HepG2 (cell line): ENCODE results near the gene PDE9A. TPM values are rescaled to one million over a fixed set of nuclear protein-coding genes. Genes with fewer than 3 reads are reported as not detected.

ENCODE experiments used
- ATAC-seq: fragments of 200-7000 bp; cut with Tn5 transposase; 3 replicates; pipeline ENCODE4 v1.9.1; 2020; ENCODE audit warnings: mild to moderate bottlenecking, moderate library complexity
- BruUV-seq: library from RNA; stranded (reverse); fragments of 400-500 nt; replicated peaks from 2 replicates; lab custom pipeline; 2021; lab: Mats Ljungman, UMichigan
- CTCF ChIA-PET: fragments of 300-600 bp; formaldehyde crosslinking; extraction: SDS; loops from one replicate; lab custom pipeline; 2021; ENCODE audit warnings: low total read pairs, inconsistent platforms, low intra/inter-chr PET ratio; lab: Yijun Ruan, JAX
- POLR2A ChIA-PET: fragments of 350-600 bp; sonication (Branson Sonifier 250); formaldehyde crosslinking; loops from one replicate; lab custom pipeline; 2020; ENCODE audit warnings: antibody characterized with exemption, inconsistent platforms; lab: Yijun Ruan, JAX
- DNase-seq: peaks from one replicate; pipeline ENCODE4 v3.0.0-alpha.2; 2015; ENCODE audit warnings: low spot score
- FAIRE-seq: peaks from 3 replicates; lab custom pipeline; 2011; peaks lifted over from hg19 to GRCh38; lab: Jason Lieb, UNC
- H2AFZ ChIP-seq: one replicate; pipeline ENCODE4 v1.6.1; 2011; ENCODE audit warnings: low read length, inconsistent platforms
- H3K27ac ChIP-seq: fragments of 300-600 bp; 3 replicates; pipeline ENCODE4 v1.8.0; 2011; ENCODE audit warnings: mixed run types, mild to moderate bottlenecking, mixed read lengths, low read length, inconsistent platforms; ENCODE audit not compliant: insufficient read depth; ENCODE audit errors: extremely low read length
- H3K27me3 ChIP-seq, 2 experiments: fragments of 200-600 bp in 1 of 2; 2 replicates in 1 of 2; 3 replicates in 1 of 2; pipeline versions ENCODE4 v1.6.0 to v1.8.0; 2011; ENCODE audit warnings: low read length in 2 of 2, mild to moderate bottlenecking in 2 of 2, moderate library complexity in 2 of 2, inconsistent platforms in 1 of 2; ENCODE audit not compliant: insufficient read depth in 2 of 2, control insufficient read depth in 1 of 2
- H3K36me3 ChIP-seq, 2 experiments: fragments of 200-600 bp in 1 of 2; replicated peaks in 1 of 2; 2 replicates in 1 of 2; 3 replicates in 1 of 2; pipeline versions ENCODE4 v1.5.1 to v1.8.0; 2011; ENCODE audit warnings: low read length in 2 of 2, inconsistent platforms in 1 of 2; ENCODE audit not compliant: insufficient read depth in 2 of 2, control insufficient read depth in 1 of 2
- H3K4me1 ChIP-seq: 2 replicates; pipeline ENCODE4 v1.5.1; 2012; ENCODE audit warnings: low read length, inconsistent platforms; ENCODE audit not compliant: insufficient read depth
- H3K4me2 ChIP-seq: 2 replicates; pipeline ENCODE4 v1.6.0; 2011; ENCODE audit warnings: low read depth, low read length, inconsistent platforms
- H3K4me3 ChIP-seq, 3 experiments: fragments of 200-600 bp in 1 of 3; sonication (generic), shearing (Covaris generic) in 1 of 3; replicated peaks in 1 of 3; 2 replicates each; pipeline ENCODE4 v1.5.1; 2011 to 2016; ENCODE audit warnings: low read length in 3 of 3, inconsistent platforms in 2 of 3, low read depth in 2 of 3, mild to moderate bottlenecking in 2 of 3, control low read depth in 1 of 3, mixed read lengths in 1 of 3; ENCODE audit not compliant: insufficient read depth in 1 of 3
- H3K79me2 ChIP-seq: one replicate; pipeline ENCODE4 v1.6.1; 2011; ENCODE audit warnings: low read length, inconsistent platforms; ENCODE audit not compliant: insufficient read depth
- H3K9ac ChIP-seq: 2 replicates; pipeline ENCODE4 v1.6.0; 2011; ENCODE audit warnings: mild to moderate bottlenecking, low read depth, low read length, inconsistent platforms; ENCODE audit not compliant: insufficient read depth
- H3K9me3 ChIP-seq: 2 replicates; pipeline ENCODE4 v1.5.1; 2012; ENCODE audit warnings: mild to moderate bottlenecking, low read length
- H4K20me1 ChIP-seq: 2 replicates; pipeline ENCODE4 v1.6.0; 2011; ENCODE audit warnings: inconsistent platforms, mild to moderate bottlenecking, low read length, moderate library complexity; ENCODE audit not compliant: insufficient read depth
- CHCHD3 ChIP-seq: sonication (generic); formaldehyde crosslinking; IDR thresholded peaks from 2 replicates; pipeline ENCODE4 v1.8.0; 2022; ENCODE audit warnings: mild to moderate bottlenecking, missing genetic modification reagents, moderate library complexity
- GTF2F1 ChIP-seq: fragments of 150-350 bp; IDR thresholded peaks from 2 replicates; pipeline ENCODE4 v1.6.1; 2014; ENCODE audit warnings: low read length
- HNF1A ChIP-seq, 2 experiments: sonication (generic) in 1 of 2; formaldehyde crosslinking in 1 of 2; IDR thresholded peaks; 2 replicates each; pipeline versions ENCODE4 v1.4.0 to v1.6.1; 2016 to 2020; ENCODE audit warnings: borderline replicate concordance in 1 of 2, low read depth in 1 of 2, mild to moderate bottlenecking in 1 of 2, missing genetic modification reagents in 1 of 2
- HOXD1 ChIP-seq: sonication (generic); formaldehyde crosslinking; IDR thresholded peaks from 2 replicates; pipeline ENCODE4 v1.5.0; 2020; ENCODE audit warnings: missing genetic modification reagents
- MED13 ChIP-seq: sonication (generic); formaldehyde crosslinking; IDR thresholded peaks from 2 replicates; pipeline ENCODE4 v1.5.0; 2020; ENCODE audit warnings: missing genetic modification reagents
- MTERF4 ChIP-seq: sonication (generic); formaldehyde crosslinking; IDR thresholded peaks from 2 replicates; pipeline ENCODE4 v1.8.0; 2023; ENCODE audit warnings: mild to moderate bottlenecking, missing genetic modification reagents
- NFE2 ChIP-seq: sonication (generic); formaldehyde crosslinking; IDR thresholded peaks from 2 replicates; pipeline ENCODE4 v1.4.0; 2020; ENCODE audit warnings: missing genetic modification reagents
- NFKBIZ ChIP-seq: IDR thresholded peaks from 2 replicates; pipeline ENCODE4 v1.6.1; 2018; ENCODE audit warnings: missing genetic modification reagents, missing compliant biosample characterization
- NR1H2 ChIP-seq: sonication (generic); formaldehyde crosslinking; IDR thresholded peaks from 2 replicates; pipeline ENCODE4 v1.8.1; 2022; ENCODE audit warnings: low read depth, missing genetic modification reagents, borderline replicate concordance
- NR3C1 ChIP-seq: sonication (generic); formaldehyde crosslinking; IDR thresholded peaks from 2 replicates; pipeline ENCODE4 v1.4.0; 2020; ENCODE audit warnings: missing genetic modification reagents
- PHF8 ChIP-seq: sonication (generic); formaldehyde crosslinking; IDR thresholded peaks from 2 replicates; pipeline ENCODE4 v1.5.0; 2020; ENCODE audit warnings: missing genetic modification reagents
- PRMT3 ChIP-seq: sonication (generic); formaldehyde crosslinking; IDR thresholded peaks from 2 replicates; pipeline ENCODE4 v1.8.1; 2022; ENCODE audit warnings: low read depth, mild to moderate bottlenecking, moderate library complexity, missing genetic modification reagents, borderline replicate concordance
- SOX5 ChIP-seq: IDR thresholded peaks from 2 replicates; pipeline ENCODE4 v1.6.1; 2016; ENCODE audit warnings: borderline replicate concordance
- ZBTB33 ChIP-seq: sonication (generic); formaldehyde crosslinking; IDR thresholded peaks from 2 replicates; pipeline ENCODE4 v1.4.0; 2020; ENCODE audit warnings: missing genetic modification reagents
- ZFP82 ChIP-seq: sonication (generic); formaldehyde crosslinking; IDR thresholded peaks from 2 replicates; pipeline ENCODE4 v1.5.1; 2020; ENCODE audit warnings: mild to moderate bottlenecking, missing genetic modification reagents, borderline replicate concordance
- ZNF225 ChIP-seq: sonication (generic); formaldehyde crosslinking; IDR thresholded peaks from 2 replicates; pipeline ENCODE4 v1.4.0; 2020; ENCODE audit warnings: mild to moderate bottlenecking, missing genetic modification reagents
- ZNF431 ChIP-seq: sonication (generic); formaldehyde crosslinking; IDR thresholded peaks from 2 replicates; pipeline ENCODE4 v1.9.0; 2022; ENCODE audit warnings: missing genetic modification reagents, low read depth, mild to moderate bottlenecking, borderline replicate concordance
- ZNF766 ChIP-seq: sonication (generic); formaldehyde crosslinking; IDR thresholded peaks from 2 replicates; pipeline ENCODE4 v1.5.0; 2020; ENCODE audit warnings: missing genetic modification reagents, borderline replicate concordance
- WGBS: methylation state at CpG from one replicate; pipeline ENCODE4 v1.1.6; 2017; ENCODE audit warnings: low lambda C conversion rate; 5-methylcytosine and 5-hydroxymethylcytosine counted together
- in situ Hi-C: cut with HindIII; loops from 2 replicates; pipeline ENCODE4 v1.10.0; 2017; ENCODE audit warnings: low pct_unique_long_range_greater_than_20kb; ENCODE audit not compliant: extremely low pct_ligation_motif_present
- intact Hi-C: fragments of 100-400 bp; cut with micrococcal nuclease; formaldehyde crosslinking; loops from one replicate; pipeline ENCODE4 v1.10.0; 2022; ENCODE audit not compliant: unreplicated experiment
- polyA plus RNA-seq, 8 experiments: library from polyadenylated mRNA; depleted of rRNA in 3 of 8; stranded (reverse) in 7 of 8; unstranded in 1 of 8; fragments of >200 nt; fragmentation: Illumina TruSeq in 4 of 8; extraction: Trizol in 4 of 8; gene quantifications; 2 replicates each; pipeline versions ENCODE4 v1.2.1 to v1.2.3, GENCODE V29; 2011 to 2016; ENCODE audit warnings: low read depth in 4 of 8, missing spikeins in 1 of 8, mixed read lengths in 1 of 8; ENCODE audit not compliant: insufficient read depth in 1 of 8
- total RNA-seq, 5 experiments: library from RNA; depleted of rRNA; stranded (reverse); fragments of >200 nt; fragmentation: Illumina TruSeq; extraction: Trizol; gene quantifications; 2 replicates each; pipeline ENCODE4 v1.2.3, GENCODE V29; 2016; ENCODE audit warnings: low read depth in 1 of 5

The PDE9A gene
- total and polyA plus RNA-seq, 2 of the 13 experiments (the other 11 are each of a cell fraction or from before 2014, with no cell fraction given) = 4.6 to 19.7 TPM

GRCh38 chr21:42724226-42724920 is 71.0 kb downstream of the PDE9A start:
- Histone ChIP-seq H4K20me1 (no peaks in the 10 kb centered on the region), H3K27ac (peak overlapping the region; percentile 63), H2AFZ (no peak overlapping the region), H3K27me3 (no peaks in the 10 kb centered on the region), H3K4me3 (no peak overlapping the region), H3K4me2 (peak overlapping the region; percentile 32), H3K9me3 (peaks cover 5% of the 10 kb centered on the region; the same call in 1 of the 2 replicates), H3K9ac (no peak overlapping the region), H3K4me1 (peaks cover 58% of the 10 kb centered on the region), H3K36me3 (no peaks in the 10 kb centered on the region; a peak in 1 of 5 replicates), H3K79me2 (no peaks in the 10 kb centered on the region)
- ChIA-PET POLR2A (interaction anchor here (1.0 kb wide), 2 partner anchors 14 to 20 kb away, joined by 3 read pairs; no protein-coding TSS in a partner anchor), CTCF (no interaction called here)
- intact Hi-C loops = loop anchor here (1.0 kb wide), 2 partner anchors 9 to 14 kb away; no protein-coding TSS in a partner anchor
- FAIRE-seq (peak; percentile 94), ATAC-seq (peak; percentile 91), DNase-seq (peak; percentile 91)
- BruUV-seq = no TSS peak
- 51% methylated on average over 11 of the region's 12 CpGs for WGBS
- in situ Hi-C loops = no loop called here
- TF ChIP-seq GTF2F1 = no peak
- no peak for TF ChIP-seq MTERF4 (CRISPR knock-in tag)
- TF ChIP-seq NFE2 (CRISPR knock-in tag) = no peak
- TF ChIP-seq ZNF431 (CRISPR knock-in tag) = no peak
- no peak for TF ChIP-seq MED13 (CRISPR knock-in tag)
- no peak for TF ChIP-seq PRMT3 (CRISPR knock-in tag)
- no peak for TF ChIP-seq NR3C1 (CRISPR knock-in tag)
- TF ChIP-seq ZNF766 (CRISPR knock-in tag) = no peak
- TF ChIP-seq ZNF225 (CRISPR knock-in tag) = no peak
- TF ChIP-seq PHF8 (CRISPR knock-in tag) = no peak
- TF ChIP-seq NFKBIZ (CRISPR knock-in tag) = no peak
- no peak for TF ChIP-seq NR1H2
- TF ChIP-seq ZBTB33 (CRISPR knock-in tag) = no peak
- no peak for TF ChIP-seq CHCHD3
- no peak for TF ChIP-seq ZFP82
- peak; percentile 59; the same call in 1 of the 2 replicates for TF ChIP-seq SOX5 (CRISPR knock-in tag)
- TF ChIP-seq HNF1A (IDR thresholded peaks at IDR 0.05; ENCODE audit: low read depth) = peak; percentile 21; the same call in 1 of the 2 replicates
- no peak for TF ChIP-seq HNF1A (CRISPR knock-in tag; IDR thresholded peaks at IDR 0.05; ENCODE audit: borderline replicate concordance)
- no peak for TF ChIP-seq HOXD1 (CRISPR knock-in tag)
